ENCODE measurements around the gene RBM43.

RBM43 gene

DNA sequence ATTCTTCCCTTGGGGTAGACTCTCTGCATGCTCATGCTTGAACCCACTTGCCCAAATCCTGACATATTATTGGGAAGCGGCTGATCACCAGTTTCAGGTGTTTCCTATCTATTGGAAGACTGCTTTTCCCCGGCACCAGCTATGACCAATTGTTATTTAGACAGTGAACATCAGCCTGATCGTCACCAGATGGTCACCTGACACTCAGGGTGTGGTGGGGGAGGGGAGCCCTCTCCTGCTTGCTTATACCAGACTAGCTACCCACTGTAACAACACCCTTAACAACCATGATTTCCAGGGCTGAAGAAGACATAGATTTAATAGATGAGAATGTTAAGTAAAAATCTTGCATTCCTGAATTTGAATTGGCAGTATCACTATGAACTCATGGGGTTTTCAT, 44.3 kb downstream of the RBM43 start:
- no peak overlapping the region for H3K4me3 ChIP-seq (ENCODE audit: low read depth, low read length)
- TF ChIP-seq, protein P1, sequence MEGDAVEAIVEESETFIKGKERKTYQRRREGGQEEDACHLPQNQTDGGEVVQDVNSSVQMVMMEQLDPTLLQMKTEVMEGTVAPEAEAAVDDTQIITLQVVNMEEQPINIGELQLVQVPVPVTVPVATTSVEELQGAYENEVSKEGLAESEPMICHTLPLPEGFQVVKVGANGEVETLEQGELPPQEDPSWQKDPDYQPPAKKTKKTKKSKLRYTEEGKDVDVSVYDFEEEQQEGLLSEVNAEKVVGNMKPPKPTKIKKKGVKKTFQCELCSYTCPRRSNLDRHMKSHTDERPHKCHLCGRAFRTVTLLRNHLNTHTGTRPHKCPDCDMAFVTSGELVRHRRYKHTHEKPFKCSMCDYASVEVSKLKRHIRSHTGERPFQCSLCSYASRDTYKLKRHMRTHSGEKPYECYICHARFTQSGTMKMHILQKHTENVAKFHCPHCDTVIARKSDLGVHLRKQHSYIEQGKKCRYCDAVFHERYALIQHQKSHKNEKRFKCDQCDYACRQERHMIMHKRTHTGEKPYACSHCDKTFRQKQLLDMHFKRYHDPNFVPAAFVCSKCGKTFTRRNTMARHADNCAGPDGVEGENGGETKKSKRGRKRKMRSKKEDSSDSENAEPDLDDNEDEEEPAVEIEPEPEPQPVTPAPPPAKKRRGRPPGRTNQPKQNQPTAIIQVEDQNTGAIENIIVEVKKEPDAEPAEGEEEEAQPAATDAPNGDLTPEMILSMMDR (IDR thresholded peaks at IDR 0.05; ENCODE audit: low read depth, low read length): no peak

DNA sequence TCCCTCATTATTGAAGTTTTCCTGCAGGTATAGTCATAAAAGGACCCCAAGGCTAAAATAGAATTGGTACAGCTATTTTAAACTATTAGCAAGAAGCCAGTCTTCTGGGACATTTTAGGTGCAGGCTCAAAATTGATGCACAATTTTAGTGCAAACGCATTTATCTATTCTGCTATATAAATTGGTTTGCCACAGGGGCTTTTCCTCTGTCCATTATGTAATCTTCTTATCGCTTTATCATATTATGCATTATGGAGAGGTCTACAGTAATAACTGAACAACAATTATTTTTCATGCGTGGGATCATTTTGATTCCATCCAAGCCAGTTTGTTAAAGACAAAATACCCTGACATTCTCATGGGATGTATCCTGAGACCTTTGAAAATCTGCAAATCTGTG, 54.6 kb downstream of the RBM43 start:
- H3K4me3 ChIP-seq (ENCODE audit: low read depth, low read length): no peak overlapping the region
- TF ChIP-seq, protein P1 (IDR thresholded peaks at IDR 0.05; ENCODE audit: low read depth, low read length): no peak

DNA sequence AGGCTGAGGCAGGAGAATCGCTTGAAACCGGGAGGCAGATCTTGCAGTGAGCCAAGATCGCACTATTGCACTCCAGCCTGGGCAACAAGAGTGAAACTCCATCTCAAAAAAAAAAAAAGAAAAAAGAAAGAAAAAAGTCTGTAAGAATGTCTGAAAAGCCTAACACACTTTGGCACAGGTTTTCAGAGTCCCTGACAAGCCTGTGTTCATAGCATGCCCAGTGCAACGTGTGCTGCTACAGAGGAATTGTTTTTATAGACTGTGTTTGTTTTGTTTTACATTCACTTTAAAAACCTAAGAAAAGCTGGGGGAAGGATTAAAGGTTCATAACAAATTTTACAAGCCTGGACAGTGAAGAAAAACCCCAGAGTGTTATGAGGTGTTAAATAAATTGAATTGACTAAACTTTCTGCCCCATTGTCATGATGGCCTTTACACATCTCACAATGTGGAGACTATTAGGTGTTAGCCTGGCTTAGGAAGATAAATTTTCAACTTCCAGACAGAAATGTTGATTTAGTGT, 55.2 kb downstream of the RBM43 start:
- TF ChIP-seq, protein P1 (IDR thresholded peaks at IDR 0.05; ENCODE audit: low read depth, low read length): no peak
- no peak overlapping the region for H3K4me3 ChIP-seq (ENCODE audit: low read depth, low read length)

DNA sequence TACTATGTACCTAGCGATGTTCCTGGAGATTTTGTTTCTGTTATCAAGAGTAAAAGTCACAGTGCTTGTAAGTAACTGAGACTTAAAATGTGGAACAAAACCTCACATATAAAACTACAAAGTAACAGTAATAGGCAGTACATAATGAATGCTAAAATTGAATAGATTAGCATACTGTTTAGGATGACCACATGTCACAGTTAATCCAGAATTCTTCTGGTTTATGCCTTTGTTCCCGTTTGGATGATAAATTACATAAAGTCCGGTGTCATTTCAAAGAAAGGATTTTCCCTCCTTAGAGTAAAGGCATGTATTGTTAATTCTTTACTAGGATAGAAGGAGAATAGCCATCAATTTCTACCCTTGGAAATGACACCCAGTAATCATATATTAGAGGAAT, 56.1 kb downstream of the RBM43 start:
- no peak overlapping the region for H3K4me3 ChIP-seq (ENCODE audit: low read depth, low read length)
- TF ChIP-seq, protein P1 (IDR thresholded peaks at IDR 0.05; ENCODE audit: low read depth, low read length): no peak

DNA sequence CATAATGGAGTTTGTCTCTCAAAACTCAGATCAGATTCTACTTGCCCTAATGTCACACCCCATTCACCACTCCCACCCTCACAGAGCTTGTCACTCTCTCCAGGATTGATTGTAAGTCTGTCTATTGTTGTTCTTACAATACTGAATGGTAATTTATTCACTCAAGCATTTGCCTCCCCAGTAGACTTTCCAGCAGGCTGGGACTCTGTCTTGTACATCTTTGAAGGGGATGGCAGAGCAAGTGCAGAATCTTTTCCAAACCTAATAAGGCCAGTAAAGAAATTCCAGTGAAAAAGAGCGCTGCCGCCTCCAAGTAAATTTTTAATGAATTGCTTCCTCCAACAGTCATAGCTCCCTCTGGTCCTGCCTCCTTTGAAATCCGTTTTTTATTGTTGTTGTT, 56.9 kb downstream of the RBM43 start:
- no peak overlapping the region for H3K4me3 ChIP-seq (ENCODE audit: low read depth, low read length)
- TF ChIP-seq, protein P1 (IDR thresholded peaks at IDR 0.05; ENCODE audit: low read depth, low read length): no peak

DNA sequence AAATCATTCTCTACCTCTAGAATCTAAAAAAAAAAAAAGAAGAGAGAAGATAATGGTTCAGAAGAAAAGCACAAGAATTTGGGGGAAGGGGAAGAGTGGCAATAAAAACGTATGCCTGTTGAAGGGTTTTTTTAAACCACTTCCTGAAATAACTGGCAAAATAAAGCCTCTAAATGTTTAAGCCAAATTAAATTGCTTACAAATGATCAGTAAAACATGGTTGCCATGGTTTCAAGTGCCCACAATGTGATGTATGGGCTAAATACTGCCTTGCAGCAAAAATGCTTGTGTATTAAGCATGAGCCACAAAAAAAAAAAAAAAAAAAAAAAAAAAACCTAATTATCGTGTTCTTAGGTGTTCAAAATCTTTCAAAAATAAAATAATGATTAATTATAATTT, 60.8 kb downstream of the RBM43 start:
- TF ChIP-seq, protein P1 (IDR thresholded peaks at IDR 0.05; ENCODE audit: low read depth, low read length): no peak
- no peak overlapping the region for H3K4me3 ChIP-seq (ENCODE audit: low read depth, low read length)

DNA sequence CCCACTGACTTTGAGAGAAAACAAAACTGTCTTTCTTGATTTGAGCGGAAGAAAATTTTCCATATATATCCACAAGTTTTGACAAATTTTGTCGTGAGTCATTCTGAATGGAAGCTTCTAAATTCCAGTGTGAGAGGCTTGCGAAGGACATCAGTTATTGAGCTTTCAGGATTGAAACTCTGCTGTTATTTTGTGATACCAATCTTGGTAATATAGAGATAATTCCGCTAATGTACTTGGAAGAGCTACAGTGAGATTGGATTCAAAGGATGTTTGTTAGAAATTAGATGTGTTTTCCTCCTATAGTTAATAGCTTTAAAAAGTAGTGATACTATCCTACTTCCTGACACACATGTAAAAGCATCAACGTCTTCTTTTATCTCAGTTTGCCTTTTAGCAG, 61.4 kb downstream of the RBM43 start:
- TF ChIP-seq, protein P1 (IDR thresholded peaks at IDR 0.05; ENCODE audit: low read depth, low read length): no peak
- H3K4me3 ChIP-seq (ENCODE audit: low read depth, low read length): no peak overlapping the region

Measured in WI38 (cell line).